ENCODE results near the gene USP6NL. TPM values are rescaled to one million over a fixed set of nuclear protein-coding genes. Genes with fewer than 3 reads are reported as not detected.

Gene USP6NL
- total RNA-seq, 4 donors from 2014 or later: 13.2 to 24.6 (median 19.4) TPM

DNA sequence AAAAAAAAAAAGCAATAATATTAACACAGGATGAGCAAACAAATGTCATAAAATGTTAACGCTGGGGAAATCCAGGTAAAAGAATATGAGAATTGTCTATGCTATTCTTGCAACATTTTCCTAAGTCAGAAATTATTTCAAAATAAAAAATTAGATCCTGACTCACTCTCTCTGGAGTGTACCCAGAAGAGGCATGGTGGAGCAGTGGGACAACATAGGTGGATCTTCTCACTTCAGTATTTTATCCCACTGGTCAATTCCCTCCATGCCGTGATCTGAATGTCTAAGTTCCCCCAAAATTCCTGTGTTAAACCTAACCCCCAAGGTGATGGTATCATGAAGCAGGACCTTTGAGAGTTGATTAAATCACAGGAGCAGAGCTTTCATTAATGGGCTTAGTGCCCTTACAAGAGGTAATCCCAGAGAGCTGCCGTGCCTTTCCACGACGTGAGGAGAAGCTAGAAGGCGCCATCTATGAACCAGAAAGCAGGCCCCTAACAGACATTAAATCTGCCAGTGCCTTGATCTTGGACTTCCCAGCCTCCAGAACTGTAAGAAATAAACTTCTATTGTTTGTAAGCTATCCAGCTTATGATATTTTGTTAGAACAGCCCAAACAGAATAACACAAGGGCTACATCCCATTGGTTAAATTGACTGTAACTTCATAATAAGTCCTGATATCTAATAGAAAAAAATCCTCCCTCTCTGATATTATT lies 35.2 kb downstream of the USP6NL start:
- TF ChIP-seq, protein P1, sequence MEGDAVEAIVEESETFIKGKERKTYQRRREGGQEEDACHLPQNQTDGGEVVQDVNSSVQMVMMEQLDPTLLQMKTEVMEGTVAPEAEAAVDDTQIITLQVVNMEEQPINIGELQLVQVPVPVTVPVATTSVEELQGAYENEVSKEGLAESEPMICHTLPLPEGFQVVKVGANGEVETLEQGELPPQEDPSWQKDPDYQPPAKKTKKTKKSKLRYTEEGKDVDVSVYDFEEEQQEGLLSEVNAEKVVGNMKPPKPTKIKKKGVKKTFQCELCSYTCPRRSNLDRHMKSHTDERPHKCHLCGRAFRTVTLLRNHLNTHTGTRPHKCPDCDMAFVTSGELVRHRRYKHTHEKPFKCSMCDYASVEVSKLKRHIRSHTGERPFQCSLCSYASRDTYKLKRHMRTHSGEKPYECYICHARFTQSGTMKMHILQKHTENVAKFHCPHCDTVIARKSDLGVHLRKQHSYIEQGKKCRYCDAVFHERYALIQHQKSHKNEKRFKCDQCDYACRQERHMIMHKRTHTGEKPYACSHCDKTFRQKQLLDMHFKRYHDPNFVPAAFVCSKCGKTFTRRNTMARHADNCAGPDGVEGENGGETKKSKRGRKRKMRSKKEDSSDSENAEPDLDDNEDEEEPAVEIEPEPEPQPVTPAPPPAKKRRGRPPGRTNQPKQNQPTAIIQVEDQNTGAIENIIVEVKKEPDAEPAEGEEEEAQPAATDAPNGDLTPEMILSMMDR (IDR thresholded peaks at IDR 0.05; ENCODE audit: low read depth): no peak

DNA sequence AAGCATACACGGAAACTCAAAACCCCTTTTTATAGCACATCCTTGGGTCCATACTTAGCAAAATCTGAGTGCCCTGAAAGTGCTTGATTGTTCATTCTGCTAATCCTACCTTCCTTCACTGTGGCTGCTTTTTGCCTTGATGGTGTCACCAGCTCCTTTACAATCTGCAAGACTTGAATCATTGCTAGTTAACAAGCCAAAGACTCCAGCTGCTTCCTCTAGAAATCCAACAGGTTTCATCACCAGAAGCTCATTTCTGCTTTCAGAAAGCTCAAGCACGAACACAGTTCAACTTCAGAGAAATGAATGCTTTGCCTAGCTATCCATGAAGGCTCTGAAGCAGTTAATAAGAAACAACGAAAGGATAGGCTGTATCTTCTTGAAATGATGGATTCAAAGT lies 38.0 kb downstream of the USP6NL start:
- TF ChIP-seq, protein P1 (IDR thresholded peaks at IDR 0.05; ENCODE audit: low read depth): no peak

DNA sequence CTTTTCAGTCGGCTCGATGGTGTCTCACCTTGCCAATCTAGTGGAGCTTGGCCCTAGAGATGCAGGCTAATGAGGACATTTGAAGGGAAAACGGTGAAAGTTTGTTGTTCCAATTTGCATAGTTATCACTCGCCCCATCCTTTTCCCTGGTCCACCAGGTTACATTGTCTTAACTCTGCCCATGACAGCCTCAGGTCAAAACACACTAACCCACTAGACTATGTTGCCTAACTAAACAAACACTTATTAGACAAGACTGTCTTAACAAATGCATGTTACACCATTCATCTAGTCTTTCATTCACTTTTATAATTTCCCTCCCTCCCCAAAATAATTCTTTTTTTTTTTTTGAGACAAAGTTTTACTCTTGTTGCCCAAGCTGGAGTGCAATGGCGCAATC lies 40.7 kb downstream of the USP6NL start:
- TF ChIP-seq, protein P1 (IDR thresholded peaks at IDR 0.05; ENCODE audit: low read depth): no peak

DNA sequence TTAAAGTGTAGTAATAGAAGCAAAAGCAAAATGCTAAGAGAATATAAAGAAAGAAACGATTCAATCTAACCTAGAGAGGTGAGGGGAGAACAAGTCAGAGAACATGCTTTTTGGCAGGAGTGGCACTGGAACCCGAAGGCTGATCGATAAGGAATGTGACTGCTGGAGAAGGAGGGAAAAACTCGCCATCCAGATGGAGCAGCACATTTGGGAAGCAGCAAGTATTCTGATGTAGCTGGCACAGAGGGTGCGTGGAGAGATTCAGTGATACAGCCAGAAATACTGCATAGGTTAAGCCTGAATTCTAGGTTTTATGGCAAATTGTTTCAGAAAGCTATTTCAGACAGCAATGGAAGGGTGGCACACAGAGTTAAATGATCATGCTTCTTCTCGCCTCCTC lies 42.0 kb downstream of the USP6NL start:
- TF ChIP-seq, protein P1 (IDR thresholded peaks at IDR 0.05; ENCODE audit: low read depth): no peak

DNA sequence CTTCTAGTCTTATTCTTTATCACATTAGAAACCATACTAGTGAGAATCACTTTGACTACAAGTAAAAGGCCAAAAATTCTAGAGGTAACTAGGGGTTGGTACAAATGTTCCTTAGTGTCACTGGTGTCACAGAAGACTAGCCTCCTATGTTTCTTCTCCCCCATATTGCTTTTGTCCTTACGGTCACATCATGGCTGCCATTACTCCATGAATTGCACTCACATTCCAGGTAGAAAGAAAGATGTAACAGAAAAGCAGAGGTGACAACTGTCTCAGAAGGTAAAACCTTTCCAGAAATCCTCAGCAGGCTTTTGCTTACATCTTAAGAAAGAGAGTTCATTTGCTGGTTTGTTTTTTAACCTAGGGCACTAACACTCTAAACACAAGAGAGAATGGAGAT lies 42.9 kb downstream of the USP6NL start:
- TF ChIP-seq, protein P1 (IDR thresholded peaks at IDR 0.05; ENCODE audit: low read depth): no peak

DNA sequence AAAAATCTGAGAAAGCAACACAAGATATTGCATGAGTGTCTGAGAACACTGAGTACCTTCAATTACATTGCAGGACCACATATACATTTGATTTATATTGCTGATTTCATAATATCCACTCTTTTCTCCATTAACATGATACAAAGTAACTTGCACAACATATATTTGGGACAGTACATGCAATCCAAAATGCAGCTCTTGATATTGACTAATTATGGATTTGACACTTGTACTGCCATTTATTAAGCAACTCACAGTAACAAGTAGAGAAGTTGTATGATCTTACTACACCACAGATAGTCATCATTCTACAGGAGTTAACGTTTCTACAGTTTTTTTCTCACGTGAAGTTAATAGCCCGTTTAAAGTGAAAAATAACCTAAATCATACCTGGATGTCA lies 46.7 kb downstream of the USP6NL start:
- TF ChIP-seq, protein P1 (IDR thresholded peaks at IDR 0.05; ENCODE audit: low read depth): no peak

DNA sequence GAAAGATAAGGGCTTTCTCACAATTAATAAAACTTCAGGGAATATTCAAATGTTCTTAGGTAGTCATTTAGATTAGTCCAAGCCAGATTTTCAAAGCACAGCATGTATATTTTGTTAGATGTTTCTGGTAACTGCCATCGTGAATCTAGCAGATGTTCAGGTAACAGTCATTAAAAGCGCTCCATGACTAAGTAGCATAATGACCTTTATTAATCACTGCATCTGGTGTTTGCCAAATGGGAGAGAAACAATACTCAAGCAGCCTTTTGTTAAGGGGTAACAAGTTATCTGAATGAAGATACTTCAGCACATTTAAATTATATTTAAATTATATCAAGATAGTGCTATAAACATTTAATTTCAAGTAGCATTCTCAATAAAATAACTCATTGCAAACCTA lies 47.5 kb downstream of the USP6NL start:
- TF ChIP-seq, protein P1 (IDR thresholded peaks at IDR 0.05; ENCODE audit: low read depth): no peak
